Measurements from ENCODE around the gene FBXW7.
A peak's percentile ranks its signal among the peaks of the same experiment; 100 is the strongest.

FBXW7 gene

GRCh38 chr4:152421576-152421975, 114.3 kb downstream of the FBXW7 start:
- no peak for DNase-seq

GRCh38 chr4:152419809-152420208, 116.1 kb downstream of the FBXW7 start:
- no peak for DNase-seq

- DNase-seq = no peak
Measured at GRCh38 chr4:152417673-152418072, 118.2 kb downstream of the FBXW7 start.

- DNase-seq = no peak
Measured at GRCh38 chr4:152415980-152416379, 119.9 kb downstream of the FBXW7 start.

- DNase-seq = peak; percentile 11
Measured at GRCh38 chr4:152408514-152409327, 127.2 kb downstream of the FBXW7 start.

GRCh38 chr4:152401424-152401823, 134.5 kb downstream of the FBXW7 start:
- no peak for DNase-seq

- no peak for DNase-seq
Measured at GRCh38 chr4:152399246-152399645, 136.6 kb downstream of the FBXW7 start.

- DNase-seq = no peak
Measured at GRCh38 chr4:152398060-152398459, 137.8 kb downstream of the FBXW7 start.

- DNase-seq = no peak
Measured at GRCh38 chr4:152394791-152395190, 141.1 kb downstream of the FBXW7 start.

GRCh38 chr4:152392079-152392478, 143.8 kb downstream of the FBXW7 start:
- no peak for DNase-seq

- no peak for DNase-seq
Measured at GRCh38 chr4:152390216-152390615, 145.7 kb downstream of the FBXW7 start.

- DNase-seq = no peak
Measured at GRCh38 chr4:152389359-152389758, 146.5 kb downstream of the FBXW7 start.

GRCh38 chr4:152385551-152385950, 150.3 kb downstream of the FBXW7 start:
- no peak for DNase-seq

- DNase-seq = no peak
Measured at GRCh38 chr4:152382057-152382785, 153.7 kb downstream of the FBXW7 start.

GRCh38 chr4:152380919-152381318, 155.0 kb downstream of the FBXW7 start:
- no peak for DNase-seq

- DNase-seq = no peak
Measured at GRCh38 chr4:152380185-152380584, 155.7 kb downstream of the FBXW7 start.

GRCh38 chr4:152374606-152375285, 161.1 kb downstream of the FBXW7 start:
- DNase-seq = no peak

GRCh38 chr4:152374153-152374552, 161.7 kb downstream of the FBXW7 start:
- no peak for DNase-seq

- no peak for DNase-seq
Measured at GRCh38 chr4:152372444-152372843, 163.4 kb downstream of the FBXW7 start.

GRCh38 chr4:152369902-152370295, 166.0 kb downstream of the FBXW7 start:
- DNase-seq = no peak

- no peak for DNase-seq
Measured at GRCh38 chr4:152369203-152369901, 166.5 kb downstream of the FBXW7 start.

GRCh38 chr4:152368001-152368400, 167.9 kb downstream of the FBXW7 start:
- no peak for DNase-seq

- DNase-seq = no peak
Measured at GRCh38 chr4:152364883-152365282, 171.0 kb downstream of the FBXW7 start.
